ENCODE data around the gene INTS1.

DNA sequence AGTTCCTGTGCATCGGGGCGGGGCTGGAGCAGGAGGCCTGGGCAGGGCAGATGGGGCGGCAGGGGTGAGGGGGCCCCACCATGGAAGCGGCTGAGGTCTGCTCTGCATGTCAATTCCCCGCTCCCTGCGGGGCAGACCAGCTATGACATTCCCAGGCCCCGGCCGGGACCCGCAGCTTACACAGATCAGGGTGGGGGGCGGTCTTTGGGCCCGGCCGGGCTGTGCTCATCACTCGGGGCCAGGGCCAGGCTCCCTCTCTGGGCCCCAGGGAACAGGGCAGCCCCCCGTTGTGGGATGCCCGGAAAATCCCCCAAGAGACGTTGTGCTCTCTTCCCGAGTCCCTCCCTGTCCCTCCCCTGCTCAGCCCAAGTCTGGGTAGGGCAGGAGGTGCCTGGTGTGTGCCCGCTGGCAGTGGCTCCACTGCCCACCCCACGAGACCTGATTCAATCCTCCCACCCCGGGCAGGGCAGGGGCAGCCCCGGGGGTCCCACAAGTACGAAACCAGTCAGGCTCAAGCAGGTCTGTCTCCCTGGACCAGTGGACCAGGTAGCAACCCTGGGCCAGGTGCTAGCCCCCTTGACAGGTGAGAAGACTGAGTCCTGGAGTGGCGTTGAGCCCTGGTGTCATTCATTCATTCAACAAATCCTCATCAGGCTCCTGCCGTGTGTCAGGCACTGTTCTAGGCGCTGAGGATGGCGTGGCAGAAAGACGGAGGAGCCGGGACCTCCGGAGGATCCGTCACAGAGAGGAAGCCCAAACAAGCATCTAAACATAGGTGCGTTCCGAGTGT is 73.9 kb downstream of the INTS1 start:
- TF ChIP-seq GATA2 (IDR thresholded peaks at IDR 0.05; ENCODE audit: low read depth, low read length) = no peak
- no peak for TF ChIP-seq GATA3 (IDR thresholded peaks at IDR 0.05; ENCODE audit: low read depth, low read length)
